SK-N-SH treated with all-trans-retinoic acid at 6 μM for 48 hours (cell line): ENCODE results near the gene TCTN1.

Source experiments
- ATAC-seq: fragments of 200-7000 bp; cut with Tn5 transposase; 3 replicates; pipeline ENCODE4 v1.9.1; 2020; ENCODE audit warnings: mild to moderate bottlenecking, moderate library complexity
- ARNTL ChIP-seq: fragments of 450-650 bp; formaldehyde crosslinking; IDR thresholded peaks from 2 replicates; pipeline ENCODE4 v1.5.0; 2020; ENCODE audit warnings: low read depth, mild to moderate bottlenecking, moderate library complexity, borderline replicate concordance
- BACH2 ChIP-seq: fragments of 250-450 bp; sonication (Bioruptor Pico); IDR thresholded peaks from 2 replicates; pipeline ENCODE4 v1.9.0; 2021; ENCODE audit warnings: mild to moderate bottlenecking, borderline replicate concordance
- CSDC2 ChIP-seq: fragments of 250-450 bp; sonication (Bioruptor Pico); IDR thresholded peaks from 2 replicates; pipeline ENCODE4 v1.5.0; 2020; ENCODE audit warnings: mild to moderate bottlenecking, moderate library complexity
- ESRRG ChIP-seq: fragments of 250-450 bp; sonication (Bioruptor Pico); IDR thresholded peaks from 2 replicates; pipeline ENCODE4 v1.6.1; 2021; ENCODE audit warnings: mild to moderate bottlenecking
- GLIS3 ChIP-seq: fragments of 250-450 bp; sonication (Bioruptor Pico); IDR thresholded peaks from 2 replicates; pipeline ENCODE4 v1.5.0; 2020; ENCODE audit warnings: mild to moderate bottlenecking, moderate library complexity
- ISL1 ChIP-seq: fragments of 250-450 bp; sonication (Bioruptor Pico); IDR thresholded peaks from 2 replicates; pipeline ENCODE4 v2.1.2; 2022; ENCODE audit warnings: mild to moderate bottlenecking, moderate library complexity
- OSR1 ChIP-seq: fragments of 250-450 bp; sonication (Bioruptor Pico); IDR thresholded peaks from 2 replicates; pipeline ENCODE4 v1.8.0; 2022; ENCODE audit warnings: moderate library complexity, mild to moderate bottlenecking, inconsistent platforms
- PPARA ChIP-seq: fragments of 250-450 bp; sonication (Bioruptor Pico); IDR thresholded peaks from 2 replicates; pipeline ENCODE4 v1.5.0; 2020; ENCODE audit warnings: mild to moderate bottlenecking, borderline replicate concordance
- RARB ChIP-seq: fragments of 250-450 bp; sonication (Bioruptor Pico); IDR thresholded peaks from 2 replicates; pipeline ENCODE4 v1.8.0; 2021; ENCODE audit warnings: mild to moderate bottlenecking, moderate library complexity
- SNAI2 ChIP-seq: fragments of 250-450 bp; sonication (Bioruptor Pico); IDR thresholded peaks from 2 replicates; pipeline ENCODE4 v1.5.0; 2020; ENCODE audit warnings: mild to moderate bottlenecking, moderate library complexity
- TOX ChIP-seq: fragments of 250-450 bp; sonication (Bioruptor Pico); IDR thresholded peaks from 2 replicates; pipeline ENCODE4 v1.8.0; 2021; ENCODE audit warnings: mild to moderate bottlenecking, moderate library complexity, borderline replicate concordance
- TSHZ2 ChIP-seq: fragments of 250-450 bp; sonication (Bioruptor Pico); IDR thresholded peaks from 2 replicates; pipeline ENCODE4 v1.5.0; 2020; ENCODE audit warnings: mild to moderate bottlenecking, moderate library complexity
- ZFP3 ChIP-seq: fragments of 250-450 bp; sonication (Bioruptor Pico); IDR thresholded peaks from 2 replicates; pipeline ENCODE4 v1.5.0; 2020; ENCODE audit warnings: mild to moderate bottlenecking, moderate library complexity
- ZNF565 ChIP-seq: fragments of 450-650 bp; formaldehyde crosslinking; conservative IDR thresholded peaks from 2 replicates; pipeline ENCODE4 v1.5.0; 2020; ENCODE audit warnings: low read depth, mild to moderate bottlenecking, moderate library complexity
- ZNF70 ChIP-seq: fragments of 450-650 bp; formaldehyde crosslinking; IDR thresholded peaks from 2 replicates; pipeline ENCODE4 v1.5.0; 2020; ENCODE audit warnings: mild to moderate bottlenecking, moderate library complexity
- ZNF8 ChIP-seq: fragments of 450-650 bp; formaldehyde crosslinking; IDR thresholded peaks from 2 replicates; pipeline ENCODE4 v1.5.0; 2020; ENCODE audit warnings: mild to moderate bottlenecking, moderate library complexity
- TF ChIP-seq, protein P1 (sequence below): fragments of 250-450 bp; sonication (Bioruptor Pico); IDR thresholded peaks from 2 replicates; pipeline ENCODE4 v1.8.0; 2020; ENCODE audit warnings: mild to moderate bottlenecking, moderate library complexity, borderline replicate concordance
- TF ChIP-seq, protein P2 (sequence below): fragments of 250-450 bp; sonication (Bioruptor Pico); IDR thresholded peaks from 2 replicates; pipeline ENCODE4 v1.5.1; 2021; ENCODE audit warnings: mild to moderate bottlenecking, moderate library complexity

Gene TCTN1

DNA sequence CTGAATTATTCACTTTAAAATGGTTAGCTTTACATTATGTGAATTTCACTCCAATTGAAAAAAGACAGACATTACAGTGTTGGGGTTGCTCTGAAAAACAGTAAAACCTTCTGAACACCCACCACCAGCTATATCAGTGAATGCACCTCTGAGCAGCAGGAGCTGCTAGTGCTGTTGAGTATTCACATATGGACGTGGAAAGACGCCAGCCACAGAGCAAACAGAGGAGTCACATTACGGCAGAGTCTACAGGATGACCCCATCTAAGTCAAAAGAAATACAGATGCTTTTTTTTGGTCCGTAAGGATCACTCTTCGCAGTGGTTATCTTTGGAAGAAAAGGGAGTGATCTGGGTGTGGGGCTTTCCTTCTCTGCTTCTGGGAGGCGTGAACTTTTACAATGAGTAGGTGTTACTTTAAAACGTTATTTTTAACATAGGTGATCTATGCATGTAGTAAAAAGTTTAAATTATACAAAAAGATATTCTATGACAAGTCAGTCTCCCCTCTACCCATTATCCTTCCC, 70.4 kb downstream of the TCTN1 start:
- TF ChIP-seq SNAI2 (CRISPR knock-in tag) (no peak), ZNF70 (no peak), CSDC2 (CRISPR knock-in tag) (no peak), TSHZ2 (CRISPR knock-in tag) (no peak), BACH2 (CRISPR knock-in tag) (no peak), ESRRG (CRISPR knock-in tag) (no peak), ZNF565 (CRISPR knock-in tag) (no peak), ARNTL (no peak), OSR1 (CRISPR knock-in tag) (no peak), RARB (CRISPR knock-in tag) (no peak), ZFP3 (CRISPR knock-in tag) (no peak), ZNF8 (no peak)
- TF ChIP-seq, protein P1, sequence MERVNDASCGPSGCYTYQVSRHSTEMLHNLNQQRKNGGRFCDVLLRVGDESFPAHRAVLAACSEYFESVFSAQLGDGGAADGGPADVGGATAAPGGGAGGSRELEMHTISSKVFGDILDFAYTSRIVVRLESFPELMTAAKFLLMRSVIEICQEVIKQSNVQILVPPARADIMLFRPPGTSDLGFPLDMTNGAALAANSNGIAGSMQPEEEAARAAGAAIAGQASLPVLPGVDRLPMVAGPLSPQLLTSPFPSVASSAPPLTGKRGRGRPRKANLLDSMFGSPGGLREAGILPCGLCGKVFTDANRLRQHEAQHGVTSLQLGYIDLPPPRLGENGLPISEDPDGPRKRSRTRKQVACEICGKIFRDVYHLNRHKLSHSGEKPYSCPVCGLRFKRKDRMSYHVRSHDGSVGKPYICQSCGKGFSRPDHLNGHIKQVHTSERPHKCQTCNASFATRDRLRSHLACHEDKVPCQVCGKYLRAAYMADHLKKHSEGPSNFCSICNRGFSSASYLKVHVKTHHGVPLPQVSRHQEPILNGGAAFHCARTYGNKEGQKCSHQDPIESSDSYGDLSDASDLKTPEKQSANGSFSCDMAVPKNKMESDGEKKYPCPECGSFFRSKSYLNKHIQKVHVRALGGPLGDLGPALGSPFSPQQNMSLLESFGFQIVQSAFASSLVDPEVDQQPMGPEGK (CRISPR knock-in tag), result no peak
- TF ChIP-seq, all 23 proteins: peak for 0
- ATAC-seq, result 0 out of 3 replicates have a peak, but pooled peaks have one; percentile 30

- TF ChIP-seq, protein P1 (CRISPR knock-in tag), result no peak
- TF ChIP-seq, protein P2, sequence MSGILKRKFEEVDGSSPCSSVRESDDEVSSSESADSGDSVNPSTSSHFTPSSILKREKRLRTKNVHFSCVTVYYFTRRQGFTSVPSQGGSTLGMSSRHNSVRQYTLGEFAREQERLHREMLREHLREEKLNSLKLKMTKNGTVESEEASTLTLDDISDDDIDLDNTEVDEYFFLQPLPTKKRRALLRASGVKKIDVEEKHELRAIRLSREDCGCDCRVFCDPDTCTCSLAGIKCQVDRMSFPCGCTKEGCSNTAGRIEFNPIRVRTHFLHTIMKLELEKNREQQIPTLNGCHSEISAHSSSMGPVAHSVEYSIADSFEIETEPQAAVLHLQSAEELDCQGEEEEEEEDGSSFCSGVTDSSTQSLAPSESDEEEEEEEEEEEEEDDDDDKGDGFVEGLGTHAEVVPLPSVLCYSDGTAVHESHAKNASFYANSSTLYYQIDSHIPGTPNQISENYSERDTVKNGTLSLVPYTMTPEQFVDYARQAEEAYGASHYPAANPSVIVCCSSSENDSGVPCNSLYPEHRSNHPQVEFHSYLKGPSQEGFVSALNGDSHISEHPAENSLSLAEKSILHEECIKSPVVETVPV, result no peak
- no peak for ATAC-seq
Observed at GRCh38 chr12:110686294-110686903, 72.5 kb downstream of the TCTN1 start.

DNA sequence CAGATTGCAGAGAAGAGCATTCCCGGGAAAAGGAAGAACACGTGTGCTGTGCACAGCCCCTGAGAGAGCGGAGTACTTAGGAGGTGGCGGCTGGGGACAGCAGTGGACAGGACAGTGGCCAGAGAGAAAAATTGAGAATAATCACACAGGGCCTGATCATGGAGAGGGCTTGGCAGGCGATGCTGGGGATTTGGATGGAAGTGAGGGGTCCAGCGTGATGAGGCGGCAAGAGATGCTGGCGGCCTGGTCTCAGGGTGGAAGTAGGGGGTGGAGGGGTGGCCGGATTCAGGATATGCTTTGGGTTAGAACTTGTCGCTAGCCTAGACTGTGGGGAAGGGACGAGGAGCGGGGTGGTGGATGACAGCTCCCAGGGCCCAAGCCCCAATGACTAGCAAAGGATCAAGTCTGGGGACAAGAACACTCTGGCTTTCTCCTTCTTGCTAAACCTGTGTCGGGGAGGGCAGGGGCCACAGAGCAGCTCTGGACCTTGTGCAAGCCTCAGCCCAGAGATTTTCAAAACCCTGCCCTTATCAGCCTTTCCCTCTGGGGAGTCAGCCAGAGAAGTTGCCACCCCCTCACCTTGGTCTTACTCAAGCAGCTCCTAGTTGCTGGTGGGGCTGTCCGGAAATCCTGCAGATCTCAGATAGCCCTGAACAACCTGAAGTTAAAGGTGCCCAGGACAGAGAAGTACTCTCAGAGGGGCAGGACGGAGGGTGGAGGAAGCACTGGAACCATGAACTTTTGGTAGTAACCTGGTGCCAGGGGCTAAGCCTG, 73.7 kb downstream of the TCTN1 start:
- no peak for ATAC-seq
- TF ChIP-seq PPARA (CRISPR knock-in tag), result no peak
- no peak for TF ChIP-seq TOX (CRISPR knock-in tag)
- no peak for TF ChIP-seq ARNTL
- no peak for TF ChIP-seq ZNF8
- TF ChIP-seq, protein P1 (CRISPR knock-in tag), result no peak
- TF ChIP-seq, protein P2, result no peak
- TF ChIP-seq TSHZ2 (CRISPR knock-in tag), result no peak
- TF ChIP-seq SNAI2 (CRISPR knock-in tag), result no peak
- TF ChIP-seq RARB (CRISPR knock-in tag), result no peak
- TF ChIP-seq CSDC2 (CRISPR knock-in tag), result no peak
- no peak for TF ChIP-seq ISL1 (CRISPR knock-in tag)
- TF ChIP-seq GLIS3 (CRISPR knock-in tag), result no peak
- no peak for TF ChIP-seq OSR1 (CRISPR knock-in tag)
- no peak for TF ChIP-seq ZNF565 (CRISPR knock-in tag)
